Stimulated activated CD4-positive, alpha-beta T cell treated with anti-CD3 and anti-CD28 coated beads, Interleukin-4, amount 100 ng/mL, for 48 hours (primary cell): Measurements from ENCODE around the gene KRT27.
"Not testable (repeated sequence)": the region's sequence is repeated elsewhere in the genome, so short reads cannot be mapped to it uniquely, and the experiment has no call there.

Experiments used
- DNase-seq, 2 donors: peaks; one replicate each; pipeline ENCODE4 v3.0.0-alpha.2; 2020; ENCODE audit warnings: low read depth in 2 of 2

Gene KRT27, protein sequence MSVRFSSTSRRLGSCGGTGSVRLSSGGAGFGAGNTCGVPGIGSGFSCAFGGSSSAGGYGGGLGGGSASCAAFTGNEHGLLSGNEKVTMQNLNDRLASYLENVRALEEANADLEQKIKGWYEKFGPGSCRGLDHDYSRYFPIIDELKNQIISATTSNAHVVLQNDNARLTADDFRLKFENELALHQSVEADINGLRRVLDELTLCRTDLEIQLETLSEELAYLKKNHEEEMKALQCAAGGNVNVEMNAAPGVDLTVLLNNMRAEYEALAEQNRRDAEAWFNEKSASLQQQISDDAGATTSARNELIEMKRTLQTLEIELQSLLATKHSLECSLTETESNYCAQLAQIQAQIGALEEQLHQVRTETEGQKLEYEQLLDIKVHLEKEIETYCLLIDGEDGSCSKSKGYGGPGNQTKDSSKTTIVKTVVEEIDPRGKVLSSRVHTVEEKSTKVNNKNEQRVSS

DNA sequence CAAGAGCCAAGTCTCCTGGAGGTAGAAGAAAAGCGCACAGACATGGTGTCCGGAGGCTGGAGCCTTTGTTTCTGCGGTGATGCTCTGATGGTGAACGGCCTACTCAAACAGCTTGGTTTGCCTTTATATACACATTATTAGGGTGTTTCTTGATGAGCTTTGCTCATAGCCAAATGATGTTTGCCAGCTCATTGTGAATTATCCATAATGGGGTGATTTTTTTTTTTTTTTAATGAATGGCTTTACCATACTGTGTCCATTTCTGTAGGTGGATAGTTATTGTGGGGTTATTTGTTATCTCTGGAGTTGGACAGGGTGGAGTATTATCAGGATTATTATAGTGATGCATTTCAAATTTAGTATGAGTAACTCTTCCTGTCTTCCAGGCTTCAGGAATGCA is at the start of gene KRT27:
Gene KRT27, minus strand, starts transcription at position 101 of the 400 bp plus-strand sequence. Its CDS starts 57 bp downstream, at position 44.
- DNase-seq: no peak

DNA sequence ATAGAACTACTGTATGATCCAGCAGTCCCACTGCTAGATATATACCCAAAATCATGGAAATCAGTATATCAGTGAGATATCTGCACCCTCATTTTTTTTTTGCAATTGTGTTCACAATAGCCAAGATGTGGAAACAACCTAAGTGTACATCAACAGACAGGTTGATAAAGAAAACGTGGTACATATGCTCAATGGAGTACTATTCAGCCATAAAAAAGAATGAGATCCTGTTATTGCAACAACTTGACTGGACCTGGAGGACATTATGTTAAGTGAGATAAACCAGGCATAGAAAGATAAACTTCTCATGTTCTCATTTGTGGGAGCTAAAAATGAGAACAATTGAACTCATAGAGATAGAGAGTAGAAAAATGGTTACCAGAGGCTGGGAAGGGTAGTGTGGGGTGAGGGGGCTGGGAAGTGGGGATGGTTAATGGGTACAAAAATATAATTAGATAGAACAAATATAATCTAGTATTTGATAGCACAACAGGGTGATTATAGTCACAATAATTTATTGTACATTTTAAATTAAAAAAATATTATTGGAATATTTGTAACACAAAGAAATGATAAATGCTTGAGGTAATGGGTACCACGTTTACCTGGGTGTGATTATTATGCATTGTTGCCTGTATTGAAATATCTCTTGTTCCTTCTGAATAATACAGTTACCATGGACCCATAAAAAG is 47.9 kb upstream of the KRT27 start:
- DNase-seq: no peak

DNA sequence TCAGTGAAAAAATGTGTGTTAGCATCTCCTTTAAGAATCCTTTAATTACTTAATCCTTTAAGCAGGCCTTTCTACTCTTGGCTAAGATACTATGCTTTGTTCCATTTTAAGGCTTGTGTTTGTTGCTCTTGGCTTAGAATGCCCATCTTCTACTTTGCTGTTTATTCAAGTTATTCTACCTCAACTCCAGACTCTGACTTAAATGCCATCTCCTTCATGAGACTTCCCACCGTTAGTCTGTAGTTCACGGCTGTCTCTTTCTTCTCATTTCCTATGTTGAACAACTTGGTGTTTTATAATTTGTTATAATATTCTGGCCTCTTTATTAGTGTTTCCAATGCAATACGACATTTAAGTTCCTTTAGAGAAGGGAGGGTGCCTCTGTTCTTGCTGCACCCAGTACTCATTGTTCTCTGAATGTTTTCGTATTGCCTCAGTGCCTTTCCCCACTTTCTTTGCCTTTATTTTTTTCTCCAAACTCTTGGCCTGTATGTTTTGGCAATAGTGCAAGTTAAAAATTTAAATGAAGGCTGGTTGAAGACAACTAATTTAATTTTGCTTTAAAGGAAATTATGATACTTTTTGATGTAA is 46.2 kb upstream of the KRT27 start:
- no peak for DNase-seq

DNA sequence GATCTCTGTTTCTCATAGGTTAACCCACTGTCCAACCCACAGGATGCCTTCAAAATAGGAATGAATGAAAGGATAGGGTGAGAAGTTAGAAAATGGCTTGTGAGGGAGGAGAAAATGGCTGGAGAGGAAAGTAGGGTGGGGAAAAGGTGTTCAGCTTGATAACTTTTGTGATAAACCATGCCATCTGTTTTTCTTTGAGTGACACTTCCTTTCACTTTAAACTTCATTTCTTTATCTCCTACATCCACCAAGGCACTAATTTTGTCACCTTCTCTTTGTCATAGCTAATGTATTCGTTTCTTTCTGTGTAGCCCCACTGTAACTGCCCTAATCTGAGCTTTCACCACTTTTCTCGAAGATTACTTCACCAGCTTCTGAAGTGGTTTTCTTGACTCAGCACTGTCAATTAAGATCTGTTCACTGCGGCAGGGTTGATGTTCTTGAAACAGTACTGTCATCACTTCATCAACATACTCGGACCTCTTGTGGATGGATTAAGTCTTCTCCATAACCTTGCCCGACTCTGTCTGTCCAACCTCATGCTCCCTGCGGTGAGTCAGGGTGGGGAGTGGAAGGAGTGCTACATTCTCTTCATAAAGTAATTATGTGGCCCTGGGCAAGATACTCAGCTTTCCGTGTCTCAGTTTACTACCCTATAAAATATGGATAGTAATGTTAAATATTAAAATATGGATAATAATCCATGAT is 45.5 kb upstream of the KRT27 start:
- no peak for DNase-seq

DNA sequence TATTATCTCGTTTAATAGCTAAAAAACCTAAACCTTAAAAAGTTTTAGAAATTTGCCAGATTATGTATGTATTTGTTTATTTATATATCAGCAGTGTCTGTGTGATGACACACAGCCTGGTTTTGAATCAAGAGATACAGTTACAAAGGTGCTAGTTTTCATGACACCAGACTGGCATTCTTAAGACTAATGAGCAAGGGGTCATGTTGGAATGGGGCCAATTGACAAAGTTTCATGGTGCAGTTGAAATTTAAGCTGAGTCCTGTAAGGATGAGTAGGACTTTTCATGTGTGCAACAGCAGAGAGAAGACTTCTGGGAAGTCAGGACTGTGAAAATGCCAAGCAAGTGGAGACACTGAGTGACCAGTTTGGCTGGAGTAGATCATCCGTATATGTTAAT is 43.2 kb upstream of the KRT27 start:
- DNase-seq: no peak

DNA sequence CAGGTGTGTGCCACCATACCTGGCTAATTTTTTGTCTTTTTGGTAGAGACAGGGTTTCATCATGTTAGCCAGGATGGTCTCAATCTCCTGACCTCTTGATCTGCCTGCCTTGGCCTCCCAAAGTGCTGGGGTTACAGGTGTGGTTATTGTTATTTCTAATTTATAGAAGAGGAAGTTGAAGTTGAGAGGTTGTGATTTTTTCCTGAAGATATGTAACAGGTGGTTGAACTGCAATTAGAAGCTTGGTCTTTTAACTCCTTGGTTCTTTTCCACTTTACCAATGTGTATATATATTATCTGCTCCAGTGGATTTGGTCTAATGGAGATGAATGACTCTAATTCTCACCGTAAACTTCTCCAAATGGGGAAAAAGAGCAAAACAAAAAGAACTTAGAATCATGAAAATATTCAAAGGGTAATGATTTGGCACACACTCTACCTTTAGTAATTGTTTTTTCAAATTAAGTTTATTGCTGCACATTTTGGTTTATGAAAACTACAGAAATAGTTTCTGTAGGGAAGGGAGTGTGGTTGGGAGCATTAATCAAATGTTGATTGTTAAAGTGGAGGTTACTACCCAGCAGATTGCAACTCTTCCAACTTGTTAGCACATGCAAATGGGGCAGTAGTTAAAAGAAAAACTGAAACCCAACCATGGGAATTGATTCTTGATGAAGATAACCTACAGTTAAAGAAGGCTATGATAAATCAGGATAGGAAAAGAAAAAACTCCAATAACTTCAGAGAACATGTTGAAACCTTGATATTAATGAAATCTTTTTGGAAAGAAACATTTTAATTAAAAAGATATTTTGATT is 41.9 kb upstream of the KRT27 start:
- no peak for DNase-seq

DNA sequence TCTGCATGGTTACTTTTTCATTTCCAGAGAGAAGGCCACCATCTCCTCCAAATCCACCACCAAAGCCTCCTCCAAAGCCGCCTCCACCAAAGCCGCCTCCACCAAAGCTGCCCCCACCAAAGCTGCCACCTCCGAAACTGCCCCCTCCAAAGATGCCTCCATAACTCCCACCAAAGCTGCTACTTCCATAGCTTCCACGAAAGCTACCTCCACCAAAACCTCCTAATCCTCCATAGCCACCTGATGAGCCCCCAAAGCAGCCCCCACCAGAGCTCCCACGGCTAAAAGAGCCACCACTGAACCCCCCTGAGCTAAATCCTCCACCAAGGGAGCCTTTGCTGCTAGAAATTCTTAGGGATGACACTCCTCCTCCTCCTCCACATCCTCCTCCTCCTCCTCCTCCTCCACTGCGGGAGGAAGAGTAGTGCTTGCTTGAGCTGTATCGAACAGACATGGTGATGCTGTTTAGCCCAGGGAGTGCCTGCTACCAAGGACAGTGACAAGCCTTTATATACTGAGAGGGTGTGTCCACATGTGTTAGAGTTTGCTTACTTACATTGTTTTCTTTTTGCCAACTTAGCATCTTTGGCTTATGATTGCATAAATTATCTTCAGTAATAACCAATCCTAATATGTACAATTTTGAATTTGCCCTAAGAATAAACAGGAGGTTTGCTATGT is 39.9 kb upstream of the KRT27 start, which contains the start of gene KRT10:
Gene KRT10, minus strand, starts transcription at position 483 of the 681 bp plus-strand sequence. Its CDS starts 29 bp downstream, at position 454.
- no peak for DNase-seq

DNA sequence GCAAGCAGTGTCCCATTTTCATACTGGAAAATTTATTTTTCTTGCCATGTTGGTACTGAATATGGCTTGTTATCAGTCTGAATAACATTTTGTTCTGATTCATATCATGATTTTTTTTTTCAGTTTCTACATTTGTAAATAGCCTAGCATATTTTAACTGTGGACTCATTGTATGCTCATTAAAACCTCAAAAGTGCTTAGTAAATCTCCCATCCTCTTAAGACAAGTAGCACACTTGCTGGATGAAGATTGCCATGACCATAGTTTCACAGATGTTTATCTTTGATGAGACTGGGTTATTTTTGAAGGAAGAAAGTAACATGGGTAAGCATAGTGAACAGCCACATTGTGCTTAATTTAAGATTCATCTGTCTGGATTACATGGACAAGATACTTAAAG is 39.2 kb upstream of the KRT27 start:
- no peak for DNase-seq

DNA sequence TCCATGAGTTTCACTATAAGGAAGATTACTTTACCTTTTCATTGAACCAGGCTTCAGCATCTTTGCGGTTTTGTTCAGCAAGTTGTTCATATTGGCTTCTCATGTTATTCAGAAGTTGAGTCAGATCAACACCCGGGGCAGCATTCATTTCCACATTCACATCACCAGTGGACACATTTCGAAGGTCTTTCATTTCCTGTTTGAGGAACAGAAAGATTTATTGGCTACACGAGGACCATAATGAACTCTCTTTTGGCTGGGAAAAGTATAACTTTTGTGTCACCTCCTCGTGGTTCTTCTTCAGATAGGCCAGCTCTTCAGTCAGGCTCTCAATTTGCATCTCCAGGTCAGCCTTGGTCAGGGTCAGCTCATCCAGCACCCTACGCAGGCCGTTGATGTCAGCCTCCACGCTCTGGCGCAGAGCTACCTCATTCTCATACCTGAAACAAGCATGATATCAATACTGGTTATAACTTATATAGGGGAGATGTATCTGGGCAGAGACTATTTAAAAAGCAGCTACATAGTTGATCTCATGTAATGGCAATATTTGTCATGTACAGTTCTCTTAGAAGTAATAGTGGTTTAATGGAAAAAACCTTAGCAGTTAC is 38.0 kb upstream of the KRT27 start:
- no peak for DNase-seq

DNA sequence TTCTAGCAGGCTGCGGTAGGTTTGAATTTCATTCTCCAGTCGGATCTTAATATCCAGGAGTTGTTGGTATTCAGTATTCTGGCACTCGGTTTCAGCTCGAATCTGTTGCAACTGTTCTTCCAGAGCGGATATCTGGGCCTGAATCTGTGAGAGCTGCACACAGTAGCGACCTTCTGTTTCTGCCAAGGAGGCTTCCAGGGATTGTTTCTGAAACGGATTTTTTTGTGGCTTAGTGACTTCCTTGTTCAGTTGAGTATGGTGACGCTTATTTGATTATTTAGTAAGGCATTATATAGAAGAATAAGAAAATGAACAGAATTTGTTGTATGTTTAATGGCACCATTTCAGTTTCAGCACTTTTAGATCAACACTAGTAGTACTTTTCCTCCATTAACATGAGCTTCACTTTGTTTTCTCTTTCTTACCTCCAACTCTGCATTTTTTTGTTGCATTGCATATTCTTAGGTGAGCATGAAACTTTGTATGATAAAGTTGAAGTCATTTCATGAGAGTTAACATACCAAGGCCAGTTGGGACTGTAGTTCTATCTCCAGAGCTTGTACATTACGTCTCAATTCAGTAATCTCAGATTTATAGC is 37.3 kb upstream of the KRT27 start:
- DNase-seq: no peak

DNA sequence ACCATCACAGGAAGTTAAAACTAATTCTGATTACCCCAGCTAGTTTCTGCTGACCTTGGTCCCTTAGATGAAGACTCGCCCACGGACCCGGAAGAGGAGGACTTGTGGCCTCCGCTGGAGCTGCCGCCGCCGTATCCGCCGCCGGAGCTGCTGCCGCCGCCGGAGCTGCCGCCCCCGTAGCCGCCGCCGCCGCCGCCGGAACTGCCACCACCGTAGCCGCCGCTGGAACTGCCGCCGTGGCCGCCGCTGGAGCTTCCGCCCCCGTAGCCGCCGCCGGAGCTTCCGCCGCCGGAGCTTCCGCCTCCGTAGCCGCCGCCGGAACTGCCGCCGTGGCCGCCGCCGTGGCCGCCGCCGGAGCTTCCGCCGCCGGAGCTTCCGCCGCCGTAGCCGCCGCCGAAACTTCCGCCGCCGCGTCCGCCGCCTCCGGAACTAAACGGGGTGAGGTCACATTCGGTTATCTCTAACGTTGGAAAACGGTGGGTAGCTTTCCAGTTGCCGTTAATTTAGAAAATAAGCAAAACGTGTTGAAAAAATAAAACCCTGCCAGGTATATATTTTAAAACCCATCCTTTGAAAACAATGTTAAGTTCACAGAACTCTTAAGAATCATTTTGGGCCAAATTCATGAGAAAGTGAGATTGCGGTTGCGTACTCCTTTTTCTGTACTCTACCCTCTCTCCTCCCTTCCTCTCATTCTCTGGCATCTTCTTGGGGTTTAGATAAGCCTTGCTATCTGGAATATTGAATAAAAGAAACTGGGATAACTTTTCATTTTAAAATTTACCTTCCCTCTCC is 36.6 kb upstream of the KRT27 start:
- peak; percentile 74 to 75 for DNase-seq

DNA sequence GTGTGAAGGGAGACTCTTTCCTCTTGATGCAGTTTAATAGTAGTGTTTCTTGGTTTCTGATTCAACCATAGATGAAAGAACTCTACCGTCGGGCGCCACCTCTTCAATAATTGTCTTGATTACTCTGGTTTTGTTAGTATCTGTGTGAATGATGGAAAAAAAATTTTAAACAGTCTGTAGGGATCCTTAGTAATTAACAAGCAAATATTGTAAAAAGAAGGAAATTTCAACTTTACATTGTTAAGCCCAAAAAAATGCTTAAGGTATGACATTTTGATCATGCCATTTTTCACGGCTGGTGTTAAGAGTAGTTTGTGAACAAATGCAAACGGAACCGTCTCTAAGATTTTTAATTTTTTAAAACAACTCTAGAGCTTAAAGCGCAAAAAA is 36.0 kb upstream of the KRT27 start:
- DNase-seq: no peak

DNA sequence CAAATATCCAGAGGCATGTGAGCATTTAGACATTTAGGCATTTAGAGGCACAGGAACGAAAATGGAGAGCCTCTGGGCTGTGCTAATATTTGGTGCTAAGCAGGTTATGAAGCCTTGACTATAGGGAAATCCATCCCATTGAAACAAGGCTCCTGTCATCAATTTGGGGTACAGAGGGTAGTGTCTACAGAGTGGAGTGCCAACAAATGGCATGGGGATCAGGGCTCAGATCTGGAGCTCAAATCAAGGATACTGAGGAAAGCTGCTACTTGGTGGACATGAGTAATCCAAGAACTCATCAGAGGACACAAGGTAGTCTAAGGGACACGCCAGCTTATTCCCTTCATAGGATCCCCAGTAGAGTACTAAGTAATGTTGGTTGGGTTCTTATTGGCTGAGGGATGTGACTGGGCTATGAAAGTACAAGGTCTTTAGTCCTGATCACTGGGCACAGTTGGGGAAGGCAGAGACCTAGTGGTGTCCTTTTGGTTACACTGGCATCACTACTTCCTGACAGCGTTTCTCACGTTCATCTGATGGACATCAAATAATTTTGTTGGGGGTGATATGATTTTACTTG is 34.8 kb upstream of the KRT27 start:
- no peak for DNase-seq

DNA sequence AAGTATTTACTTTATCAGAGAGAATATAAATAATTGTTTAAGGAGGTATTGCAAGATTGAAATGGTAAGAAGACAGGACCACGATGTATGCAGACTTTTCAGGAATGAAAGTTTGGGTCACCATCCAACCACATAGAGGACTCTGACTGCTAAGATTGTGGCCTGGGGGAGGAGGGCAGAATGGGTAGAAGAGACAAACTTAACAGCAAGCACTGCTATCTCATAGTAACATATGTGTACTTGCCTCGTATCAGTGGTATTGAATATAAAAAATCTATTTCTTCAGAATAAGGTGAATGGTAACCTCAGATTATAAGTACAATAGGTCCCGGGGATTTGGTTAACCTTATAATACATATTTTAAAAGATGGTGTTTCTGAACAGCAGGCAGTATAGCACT is 34.2 kb upstream of the KRT27 start:
- no peak for DNase-seq

DNA sequence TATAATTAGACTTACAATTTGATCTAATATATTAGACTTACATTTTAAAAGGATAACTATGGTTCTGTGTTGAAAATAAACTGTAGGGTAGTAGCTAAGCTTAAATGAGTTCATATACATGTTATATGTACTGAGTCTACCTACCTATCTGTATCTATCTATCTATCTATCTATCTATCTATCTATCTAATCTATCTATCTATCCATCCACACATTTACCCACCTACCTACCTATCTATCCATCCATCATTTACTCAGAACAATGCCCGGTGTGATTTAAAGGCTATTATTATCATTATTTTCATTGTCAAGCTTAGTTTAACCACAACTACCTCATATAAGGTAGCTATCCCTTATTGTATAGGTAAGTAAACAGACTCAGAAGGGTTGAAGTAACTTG is 33.0 kb upstream of the KRT27 start:
- DNase-seq: no peak

DNA sequence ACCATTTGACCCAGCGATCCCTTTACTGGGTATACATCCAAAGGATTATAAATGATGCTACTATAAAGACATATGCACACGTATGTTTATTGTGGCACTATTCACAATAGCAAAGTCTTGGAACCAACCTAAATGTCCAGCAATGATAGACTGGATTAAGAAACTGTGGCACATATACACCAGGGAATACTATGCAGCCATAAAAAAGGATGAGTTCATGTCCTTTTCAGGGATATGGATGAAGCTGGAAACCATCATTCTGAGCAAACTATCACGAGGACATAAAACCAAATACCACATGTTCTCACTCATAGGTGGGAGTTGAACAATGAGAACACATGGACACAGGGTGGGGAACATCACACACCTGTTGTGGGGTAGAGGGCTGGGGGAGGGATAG is 32.3 kb upstream of the KRT27 start:
- not testable (repeated sequence) for DNase-seq

DNA sequence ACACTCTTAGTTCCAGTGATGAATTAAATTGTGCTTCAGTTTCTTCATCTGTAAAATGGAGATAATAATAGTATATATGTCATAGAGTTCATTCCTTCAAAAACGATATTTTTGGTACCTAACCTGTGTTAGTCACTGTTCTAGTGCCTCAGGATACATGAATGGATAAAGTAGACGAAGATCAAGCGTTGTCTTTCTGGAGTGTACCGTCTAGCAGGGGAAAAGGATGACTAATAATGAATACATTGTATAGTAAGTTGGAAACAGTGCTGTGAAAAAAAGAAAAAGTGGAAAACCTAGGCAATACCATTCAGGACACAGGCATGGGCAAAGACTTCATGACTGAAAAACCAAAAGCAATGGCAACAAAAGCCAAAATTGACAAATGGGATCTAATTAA is 31.5 kb upstream of the KRT27 start:
- DNase-seq: no peak

DNA sequence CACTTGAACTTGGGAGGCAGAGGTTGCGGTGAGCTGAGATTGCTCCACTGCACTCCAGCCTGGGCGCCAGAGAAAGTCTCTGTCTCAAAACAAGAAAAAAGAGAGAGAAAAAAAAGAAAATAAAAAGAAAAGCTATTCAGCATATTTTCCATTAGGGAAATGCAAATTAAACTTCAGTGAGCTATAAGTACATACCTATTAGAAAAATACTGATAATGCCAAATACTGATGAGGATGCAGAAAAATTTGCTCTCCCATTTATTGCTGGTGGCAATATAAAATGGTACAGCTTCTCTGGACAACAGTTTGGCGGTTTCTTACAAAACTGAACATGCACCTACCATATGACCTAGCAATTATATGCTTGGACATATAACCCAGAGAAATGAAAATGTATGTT is 30.3 kb upstream of the KRT27 start:
- DNase-seq: no peak

DNA sequence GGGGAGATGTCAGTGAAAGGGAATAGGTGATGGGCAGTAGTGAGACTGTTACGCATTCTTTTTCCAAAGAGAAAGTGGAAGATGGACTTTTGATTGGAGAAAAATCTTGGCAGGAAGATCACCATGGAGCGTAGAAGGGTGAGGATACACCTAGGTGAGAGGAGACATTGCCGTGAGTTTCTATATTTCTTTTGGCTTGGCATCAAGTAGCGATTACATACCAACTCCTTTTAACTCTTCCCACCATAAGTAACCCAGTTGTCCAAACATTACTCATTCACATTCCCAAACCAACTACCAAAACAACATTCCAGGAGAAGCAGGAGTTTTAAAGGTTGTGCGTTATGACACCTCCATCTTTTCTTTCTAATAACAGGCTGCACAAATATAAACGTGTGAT is 28.1 kb upstream of the KRT27 start:
- DNase-seq: no peak
